MM.1S (cell line): ENCODE results near the gene IGFBP2.

Source experiments
- DNase-seq: peaks from one replicate; pipeline ENCODE4 v3.0.0-alpha.2; 2015
- H2AFZ ChIP-seq: fragments of 300-600 bp; sonication (generic); 2 replicates; pipeline ENCODE4 v1.6.0; 2016; ENCODE audit warnings: antibody characterized with exemption, low read length
- H3F3A ChIP-seq: fragments of 300-600 bp; sonication (generic); 2 replicates; pipeline ENCODE4 v1.6.1; 2016; ENCODE audit warnings: mild to moderate bottlenecking, antibody characterized with exemption, low read length, moderate library complexity, mixed read lengths; ENCODE audit not compliant: insufficient read depth
- H3K27ac ChIP-seq: fragments of 300-600 bp; sonication (generic); 2 replicates; pipeline ENCODE4 v1.5.1; 2016; ENCODE audit warnings: mild to moderate bottlenecking, low read length
- H3K27me3 ChIP-seq: fragments of 300-600 bp; sonication (generic); replicated peaks from 2 replicates; pipeline ENCODE4 v1.6.0; 2016; ENCODE audit warnings: low read length; ENCODE audit not compliant: insufficient read depth
- H3K36me3 ChIP-seq: fragments of 300-600 bp; sonication (generic); replicated peaks from 2 replicates; pipeline ENCODE4 v1.6.1; 2016; ENCODE audit warnings: mild to moderate bottlenecking, low read length, mixed read lengths; ENCODE audit not compliant: insufficient read depth
- H3K4me1 ChIP-seq: fragments of 300-600 bp; sonication (generic); 2 replicates; pipeline ENCODE4 v1.6.1; 2016; ENCODE audit warnings: low read length, mixed read lengths
- H3K4me2 ChIP-seq: fragments of 300-600 bp; sonication (generic); 2 replicates; pipeline ENCODE4 v1.6.0; 2016; ENCODE audit warnings: low read depth, low read length
- H3K4me3 ChIP-seq: fragments of 300-600 bp; sonication (generic); 2 replicates; pipeline ENCODE4 v1.5.1; 2016; ENCODE audit warnings: low read length, mixed read lengths
- H3K79me2 ChIP-seq: fragments of 300-600 bp; sonication (generic); 2 replicates; pipeline ENCODE4 v1.6.1; 2016; ENCODE audit warnings: mixed run types, low read length, mixed read lengths
- H3K9ac ChIP-seq: fragments of 300-600 bp; sonication (generic); 2 replicates; pipeline ENCODE4 v1.6.1; 2016; ENCODE audit warnings: low read length, mixed read lengths
- H3K9me2 ChIP-seq: fragments of 300-600 bp; sonication (generic); replicated peaks from 2 replicates; pipeline ENCODE4 v1.6.1; 2016; ENCODE audit warnings: mild to moderate bottlenecking, low read length, mixed read lengths; ENCODE audit not compliant: insufficient read depth
- H3K9me3 ChIP-seq: fragments of 300-600 bp; sonication (generic); replicated peaks from 2 replicates; pipeline ENCODE4 v1.6.1; 2016; ENCODE audit warnings: mild to moderate bottlenecking, low read length, mixed read lengths; ENCODE audit not compliant: insufficient read depth
- H4K20me1 ChIP-seq: fragments of 300-600 bp; sonication (generic); 2 replicates; pipeline ENCODE4 v1.6.1; 2016; ENCODE audit warnings: mild to moderate bottlenecking, low read length, moderate library complexity, mixed read lengths; ENCODE audit not compliant: insufficient read depth
- EZH2 ChIP-seq: fragments of 300-600 bp; sonication (generic); optimal IDR thresholded peaks from 2 replicates; pipeline ENCODE3; 2017; ENCODE audit warnings: low read depth, mild to moderate bottlenecking, antibody characterized with exemption, low read length, mixed read lengths
- EZH2phosphoT487 ChIP-seq: fragments of 300-600 bp; sonication (generic); IDR thresholded peaks from 2 replicates; pipeline ENCODE4 v1.6.1; 2018; ENCODE audit warnings: antibody characterized with exemption, low read length
- TF ChIP-seq, protein P1 (sequence below): fragments of 300-600 bp; sonication (generic); IDR thresholded peaks from 2 replicates; pipeline ENCODE4 v1.5.1; 2016; ENCODE audit warnings: antibody characterized with exemption, low read length, mixed read lengths

The IGFBP2 gene

DNA sequence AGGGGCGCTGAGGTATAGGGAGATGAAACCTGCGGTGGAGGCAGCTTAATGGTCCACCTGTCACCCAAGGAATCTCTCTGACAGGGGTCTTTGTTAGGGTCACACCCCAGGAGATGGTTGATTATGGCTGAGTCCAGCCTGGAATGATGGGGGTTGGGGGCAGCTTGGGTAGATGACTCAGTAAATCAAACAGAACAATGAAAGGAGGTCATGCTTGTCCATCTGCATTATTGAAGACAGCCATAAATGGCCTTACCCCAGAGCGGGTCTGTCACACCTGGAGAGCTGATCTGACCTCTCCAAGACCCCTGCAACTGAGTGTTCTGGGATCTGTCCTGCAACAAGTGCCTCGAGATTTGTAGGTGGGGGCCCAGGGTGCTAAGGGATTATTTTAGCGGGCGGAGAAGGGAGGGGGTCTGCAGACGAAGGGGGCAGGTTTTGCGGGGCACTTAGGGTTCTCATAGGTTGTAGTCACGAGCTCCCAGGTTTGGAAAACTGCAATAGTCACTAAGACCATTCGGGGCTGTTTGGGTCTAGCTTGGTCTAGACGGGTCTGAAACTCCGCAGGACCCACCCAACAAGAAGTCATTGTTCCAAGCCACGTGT, 771 bp upstream of the IGFBP2 start:
- H3K4me2 ChIP-seq, result no peak overlapping the region
- peaks cover 14% of the 10 kb centered on the region for H3K27me3 ChIP-seq
- H2AFZ ChIP-seq, result no peak overlapping the region
- no peaks in the 10 kb centered on the region for H3F3A ChIP-seq
- TF ChIP-seq EZH2phosphoT487, result no peak
- TF ChIP-seq, protein P1, sequence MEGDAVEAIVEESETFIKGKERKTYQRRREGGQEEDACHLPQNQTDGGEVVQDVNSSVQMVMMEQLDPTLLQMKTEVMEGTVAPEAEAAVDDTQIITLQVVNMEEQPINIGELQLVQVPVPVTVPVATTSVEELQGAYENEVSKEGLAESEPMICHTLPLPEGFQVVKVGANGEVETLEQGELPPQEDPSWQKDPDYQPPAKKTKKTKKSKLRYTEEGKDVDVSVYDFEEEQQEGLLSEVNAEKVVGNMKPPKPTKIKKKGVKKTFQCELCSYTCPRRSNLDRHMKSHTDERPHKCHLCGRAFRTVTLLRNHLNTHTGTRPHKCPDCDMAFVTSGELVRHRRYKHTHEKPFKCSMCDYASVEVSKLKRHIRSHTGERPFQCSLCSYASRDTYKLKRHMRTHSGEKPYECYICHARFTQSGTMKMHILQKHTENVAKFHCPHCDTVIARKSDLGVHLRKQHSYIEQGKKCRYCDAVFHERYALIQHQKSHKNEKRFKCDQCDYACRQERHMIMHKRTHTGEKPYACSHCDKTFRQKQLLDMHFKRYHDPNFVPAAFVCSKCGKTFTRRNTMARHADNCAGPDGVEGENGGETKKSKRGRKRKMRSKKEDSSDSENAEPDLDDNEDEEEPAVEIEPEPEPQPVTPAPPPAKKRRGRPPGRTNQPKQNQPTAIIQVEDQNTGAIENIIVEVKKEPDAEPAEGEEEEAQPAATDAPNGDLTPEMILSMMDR, result no peak
- no peak for TF ChIP-seq EZH2
- no peaks in the 10 kb centered on the region for H3K79me2 ChIP-seq
- no peaks in the 10 kb centered on the region for H3K4me1 ChIP-seq
- H4K20me1 ChIP-seq, result no peaks in the 10 kb centered on the region
- H3K4me3 ChIP-seq, result no peak overlapping the region
- H3K36me3 ChIP-seq, result no peaks in the 10 kb centered on the region
- no peak overlapping the region for H3K9ac ChIP-seq
- no peak overlapping the region for H3K27ac ChIP-seq
- no peaks in the 10 kb centered on the region for H3K9me3 ChIP-seq
- no peaks in the 10 kb centered on the region for H3K9me2 ChIP-seq
- no peak for DNase-seq

DNA sequence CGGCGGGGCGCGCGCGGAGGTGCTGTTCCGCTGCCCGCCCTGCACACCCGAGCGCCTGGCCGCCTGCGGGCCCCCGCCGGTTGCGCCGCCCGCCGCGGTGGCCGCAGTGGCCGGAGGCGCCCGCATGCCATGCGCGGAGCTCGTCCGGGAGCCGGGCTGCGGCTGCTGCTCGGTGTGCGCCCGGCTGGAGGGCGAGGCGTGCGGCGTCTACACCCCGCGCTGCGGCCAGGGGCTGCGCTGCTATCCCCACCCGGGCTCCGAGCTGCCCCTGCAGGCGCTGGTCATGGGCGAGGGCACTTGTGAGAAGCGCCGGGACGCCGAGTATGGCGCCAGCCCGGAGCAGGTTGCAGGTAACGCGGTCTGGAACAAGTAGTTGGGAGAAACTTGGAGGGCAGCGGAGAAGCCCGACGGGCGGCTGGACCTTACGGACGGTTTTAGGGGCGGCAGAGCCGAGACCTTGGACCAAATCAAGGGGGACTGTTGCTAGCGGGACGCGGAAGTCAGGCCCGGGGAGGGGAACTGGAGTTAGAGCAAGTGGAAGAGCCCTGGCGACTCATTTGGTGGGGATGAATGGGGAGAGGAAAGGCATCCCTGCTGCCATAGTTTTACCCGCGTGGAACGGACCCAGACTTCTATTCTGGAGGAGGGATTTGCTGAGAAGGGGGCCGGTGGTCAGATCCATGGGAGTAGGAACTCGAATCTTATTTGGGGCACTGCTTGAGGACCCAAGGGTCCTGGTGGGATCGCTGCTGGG, 573 bp downstream of the IGFBP2 start:
- Histone ChIP-seq H3K9me3 (no peaks in the 10 kb centered on the region), H2AFZ (no peak overlapping the region), H3K36me3 (no peaks in the 10 kb centered on the region), H3K4me1 (no peaks in the 10 kb centered on the region), H3K4me3 (no peak overlapping the region), H3K9ac (no peak overlapping the region), H3K79me2 (no peaks in the 10 kb centered on the region), H3F3A (no peaks in the 10 kb centered on the region), H3K4me2 (no peak overlapping the region), H3K27ac (no peak overlapping the region), H4K20me1 (no peaks in the 10 kb centered on the region), H3K9me2 (no peaks in the 10 kb centered on the region), H3K27me3 (peaks cover 14% of the 10 kb centered on the region)
- no peak for DNase-seq
- TF ChIP-seq EZH2 (no peak), EZH2phosphoT487 (no peak)
- TF ChIP-seq, protein P1, result no peak

DNA sequence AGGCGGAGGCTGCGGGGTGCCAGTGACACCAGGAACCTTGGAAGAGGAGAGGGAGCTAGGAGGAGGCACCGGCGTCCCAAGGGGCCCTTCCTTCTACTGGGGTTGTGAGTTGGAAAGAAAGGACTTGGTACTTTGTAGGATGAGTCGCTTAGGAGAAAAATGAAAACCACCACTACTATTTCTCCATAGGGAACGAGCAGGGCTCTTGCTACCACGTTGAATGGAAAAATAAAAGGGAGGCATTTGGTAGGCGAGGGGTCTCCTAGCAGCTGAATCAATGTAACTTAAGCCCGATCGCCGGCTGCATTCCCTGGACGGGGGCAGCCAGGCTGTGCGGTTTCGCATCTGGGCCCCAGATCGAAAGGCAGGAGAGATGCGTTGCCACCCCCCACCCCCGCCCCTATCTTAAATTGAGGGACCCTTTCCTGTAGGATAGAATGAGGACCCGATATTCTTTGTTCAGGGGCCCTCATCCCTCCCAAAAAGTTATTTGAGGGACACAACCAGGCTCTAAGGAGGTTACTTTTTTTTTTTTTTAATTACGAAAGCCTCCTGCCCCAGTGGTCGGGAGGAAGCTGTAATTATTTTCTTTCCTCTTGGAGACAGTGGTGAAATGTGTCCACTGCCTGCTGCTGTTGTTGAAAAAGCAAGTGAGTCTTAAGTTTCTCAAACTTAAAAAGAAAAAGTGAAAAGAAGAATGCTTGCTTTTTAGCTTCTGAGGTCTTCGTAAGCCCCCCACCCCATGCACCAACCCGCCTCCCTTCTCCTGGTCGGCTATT, 1.3 kb downstream of the IGFBP2 start:
- DNase-seq, result no peak
- no peak overlapping the region for H2AFZ ChIP-seq
- H3F3A ChIP-seq, result no peaks in the 10 kb centered on the region
- no peak for TF ChIP-seq EZH2phosphoT487
- TF ChIP-seq, protein P1, result no peak
- no peak overlapping the region for H3K4me2 ChIP-seq
- H3K4me1 ChIP-seq, result no peaks in the 10 kb centered on the region
- H3K9ac ChIP-seq, result no peak overlapping the region
- peaks cover 14% of the 10 kb centered on the region for H3K27me3 ChIP-seq
- H3K36me3 ChIP-seq, result no peaks in the 10 kb centered on the region
- H3K9me2 ChIP-seq, result no peaks in the 10 kb centered on the region
- H3K4me3 ChIP-seq, result no peak overlapping the region
- H3K9me3 ChIP-seq, result no peaks in the 10 kb centered on the region
- H3K79me2 ChIP-seq, result no peaks in the 10 kb centered on the region
- H3K27ac ChIP-seq, result no peak overlapping the region
- no peaks in the 10 kb centered on the region for H4K20me1 ChIP-seq
